Kidney epithelial cell (primary cell): ENCODE measurements around the gene TMEM212. TPM values are rescaled to one million over a fixed set of nuclear protein-coding genes. Genes with fewer than 3 reads are reported as not detected.

Experiments used
- DNase-seq: peaks from one replicate; pipeline ENCODE4 v3.0.0-alpha.2; 2010; ENCODE audit warnings: low read depth
- H3K27me3 ChIP-seq: 2 replicates; pipeline ENCODE4 v1.6.0; 2011; ENCODE audit warnings: low read length; ENCODE audit not compliant: control insufficient read depth, insufficient read depth
- H3K36me3 ChIP-seq: 2 replicates; pipeline ENCODE4 v1.5.1; 2011; ENCODE audit warnings: low read length; ENCODE audit not compliant: control insufficient read depth, insufficient read depth
- H3K4me3 ChIP-seq: 2 replicates; pipeline ENCODE4 v1.5.1; 2011; ENCODE audit warnings: low read depth, mild to moderate bottlenecking, control low read depth, low read length
- CTCF ChIP-seq: IDR thresholded peaks from 2 replicates; pipeline ENCODE4 v1.5.1; 2011; ENCODE audit warnings: mild to moderate bottlenecking, moderate library complexity, low read length, control low read depth, inconsistent platforms; ENCODE audit not compliant: insufficient read depth, poor library complexity, severe bottlenecking
- total RNA-seq: library from RNA; depleted of rRNA; stranded (reverse); fragments of >200 nt; gene quantifications from 2 replicates; pipeline ENCODE4 v1.2.3, GENCODE V29; 2015

TMEM212 gene
- not detected in 2 replicates for total RNA-seq

- TF ChIP-seq CTCF, result no peak
- H3K36me3 ChIP-seq, result no peaks in the 10 kb centered on the region
- no peak within 1 kb of the TSS for H3K4me3 ChIP-seq
- DNase-seq, result no peak
- no peaks in the 10 kb centered on the region for H3K27me3 ChIP-seq
Observed at GRCh38 chr3:171842864-171843518, at the start of gene TMEM212. Gene TMEM212 (plus strand): TSS chr3:171843349. CDS start chr3:171843384, 35 bp downstream.

GRCh38 chr3:171796625-171797264 lies 46.4 kb upstream of the TMEM212 start:
- TF ChIP-seq CTCF, result no peak
- Histone ChIP-seq H3K36me3 (no peaks in the 10 kb centered on the region), H3K4me3 (no peak overlapping the region), H3K27me3 (no peaks in the 10 kb centered on the region)
- no peak for DNase-seq

- Histone ChIP-seq H3K27me3 (no peaks in the 10 kb centered on the region), H3K4me3 (no peak overlapping the region), H3K36me3 (no peaks in the 10 kb centered on the region)
- no peak for TF ChIP-seq CTCF
- no peak for DNase-seq
Observed at GRCh38 chr3:171797265-171797679, 45.9 kb upstream of the TMEM212 start.

- TF ChIP-seq CTCF, result no peak
- Histone ChIP-seq H3K27me3 (no peaks in the 10 kb centered on the region), H3K36me3 (no peaks in the 10 kb centered on the region), H3K4me3 (no peak overlapping the region)
- DNase-seq, result no peak
Observed at GRCh38 chr3:171797873-171798272, 45.3 kb upstream of the TMEM212 start.

- Histone ChIP-seq H3K27me3 (no peaks in the 10 kb centered on the region), H3K36me3 (no peaks in the 10 kb centered on the region), H3K4me3 (no peak overlapping the region)
- no peak for DNase-seq
- TF ChIP-seq CTCF, result no peak
Observed at GRCh38 chr3:171799501-171799900, 43.6 kb upstream of the TMEM212 start.
